Peyer's patch (tissue), 4 donors: ENCODE measurements around the gene CARMIL3. TPM values are rescaled to one million over a fixed set of nuclear protein-coding genes. Genes with fewer than 3 reads are reported as not detected.
"Not testable (repeated sequence)": the region's sequence is repeated elsewhere in the genome, so short reads cannot be mapped to it uniquely, and the experiment has no call there.

Source experiments
- DNase-seq, 3 donors: peaks; one replicate each; pipeline ENCODE4 v3.0.0-alpha.2; 2017 to 2019
- H3K27ac ChIP-seq, 4 donors: fragments of 200-600 bp; sonication (generic); one replicate each; pipeline ENCODE4 v1.5.1; 2016 to 2019
- H3K27me3 ChIP-seq, 2 donors: fragments of 200-600 bp; sonication (generic); one replicate each; pipeline ENCODE4 v1.5.1; 2019
- H3K36me3 ChIP-seq, 3 donors: fragments of 200-600 bp; sonication (generic); one replicate each; pipeline ENCODE4 v1.5.1; 2016 to 2019
- H3K4me1 ChIP-seq, 4 donors: fragments of 200-600 bp; sonication (generic); one replicate each; pipeline ENCODE4 v1.5.1; 2016 to 2019
- H3K4me3 ChIP-seq, 4 donors: fragments of 200-600 bp; sonication (generic); 1 replicate in 3 of 4; 2 replicates in 1 of 4; pipeline ENCODE4 v1.5.1; 2016 to 2019; ENCODE audit warnings: mild to moderate bottlenecking in 1 of 4
- H3K9me3 ChIP-seq, 4 donors: fragments of 200-600 bp; sonication (generic); one replicate each; pipeline ENCODE4 v1.5.1; 2016 to 2019; ENCODE audit warnings: mild to moderate bottlenecking in 1 of 4
- POLR2A ChIP-seq, 2 donors: fragments of 450-650 bp; IDR thresholded peaks; one replicate each; pipeline ENCODE4 v1.5.1; 2017; ENCODE audit warnings: antibody characterized with exemption in 2 of 2, mild to moderate bottlenecking in 2 of 2, moderate library complexity in 2 of 2
- total RNA-seq, 4 donors: library from RNA; depleted of rRNA; stranded (reverse); fragments of >200 nt; gene quantifications; one replicate each; pipeline ENCODE4 v1.1.0, GENCODE V29; 2016
- TF ChIP-seq, protein P1 (sequence below), 6 experiments: fragments of 450-650 bp in 4 of 6; fragments of 200-600 bp in 2 of 6; sonication (generic) in 1 of 6; IDR thresholded peaks; one replicate each; pipeline ENCODE4 v1.5.1; 2017 to 2019; ENCODE audit warnings: antibody characterized with exemption in 6 of 6, mild to moderate bottlenecking in 3 of 6, moderate library complexity in 1 of 6

The CARMIL3 gene
- total RNA-seq, 4 donors from 2014 or later: 1.3 to 5.8 (median 2.8) TPM

DNA sequence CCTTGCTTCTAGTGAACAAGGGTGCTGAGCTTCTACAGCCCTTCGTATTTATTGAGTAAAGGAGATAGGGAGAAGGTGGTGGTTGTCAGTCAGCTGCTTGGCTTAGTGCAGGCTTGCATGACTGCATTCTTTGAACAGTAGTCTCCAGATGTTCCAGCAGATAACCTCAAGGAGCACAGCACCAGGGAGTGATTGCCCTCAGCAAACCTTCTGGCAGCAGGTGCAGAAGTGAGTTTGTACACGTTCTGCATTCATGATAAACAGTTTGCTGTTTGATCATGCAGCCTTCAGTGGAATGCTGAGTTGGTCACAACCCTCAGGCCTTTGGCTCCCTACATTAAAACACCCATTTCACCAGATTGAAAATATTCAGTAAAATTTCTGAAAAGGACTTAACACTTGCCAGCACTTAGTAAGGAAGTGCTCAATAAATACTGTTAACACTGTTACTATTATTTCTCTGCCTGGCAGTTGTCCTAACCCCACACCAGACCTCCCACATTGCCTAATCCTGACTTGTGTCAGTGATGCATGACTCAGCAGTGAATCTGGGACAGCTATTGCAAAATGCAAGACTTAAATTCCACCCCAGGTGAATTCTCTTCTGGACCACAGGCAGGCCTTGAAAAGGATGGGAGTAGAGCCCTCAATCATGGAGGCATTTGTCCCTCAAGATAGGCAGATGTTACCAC is 18.9 kb upstream of the CARMIL3 start:
- Histone ChIP-seq H3K27ac (no peak overlapping the region), H3K4me3 (no peak overlapping the region), H3K9me3 (no peaks in the 10 kb centered on the region), H3K36me3 (no peaks in the 10 kb centered on the region), H3K4me1 (peaks cover 0 to 4% (median 0%) of the 10 kb centered on the region in 4 donors), H3K27me3 (no peaks in the 10 kb centered on the region)
- TF ChIP-seq, protein P1, sequence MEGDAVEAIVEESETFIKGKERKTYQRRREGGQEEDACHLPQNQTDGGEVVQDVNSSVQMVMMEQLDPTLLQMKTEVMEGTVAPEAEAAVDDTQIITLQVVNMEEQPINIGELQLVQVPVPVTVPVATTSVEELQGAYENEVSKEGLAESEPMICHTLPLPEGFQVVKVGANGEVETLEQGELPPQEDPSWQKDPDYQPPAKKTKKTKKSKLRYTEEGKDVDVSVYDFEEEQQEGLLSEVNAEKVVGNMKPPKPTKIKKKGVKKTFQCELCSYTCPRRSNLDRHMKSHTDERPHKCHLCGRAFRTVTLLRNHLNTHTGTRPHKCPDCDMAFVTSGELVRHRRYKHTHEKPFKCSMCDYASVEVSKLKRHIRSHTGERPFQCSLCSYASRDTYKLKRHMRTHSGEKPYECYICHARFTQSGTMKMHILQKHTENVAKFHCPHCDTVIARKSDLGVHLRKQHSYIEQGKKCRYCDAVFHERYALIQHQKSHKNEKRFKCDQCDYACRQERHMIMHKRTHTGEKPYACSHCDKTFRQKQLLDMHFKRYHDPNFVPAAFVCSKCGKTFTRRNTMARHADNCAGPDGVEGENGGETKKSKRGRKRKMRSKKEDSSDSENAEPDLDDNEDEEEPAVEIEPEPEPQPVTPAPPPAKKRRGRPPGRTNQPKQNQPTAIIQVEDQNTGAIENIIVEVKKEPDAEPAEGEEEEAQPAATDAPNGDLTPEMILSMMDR (IDR thresholded peaks at IDR 0.05): no peak
- no peak for DNase-seq

DNA sequence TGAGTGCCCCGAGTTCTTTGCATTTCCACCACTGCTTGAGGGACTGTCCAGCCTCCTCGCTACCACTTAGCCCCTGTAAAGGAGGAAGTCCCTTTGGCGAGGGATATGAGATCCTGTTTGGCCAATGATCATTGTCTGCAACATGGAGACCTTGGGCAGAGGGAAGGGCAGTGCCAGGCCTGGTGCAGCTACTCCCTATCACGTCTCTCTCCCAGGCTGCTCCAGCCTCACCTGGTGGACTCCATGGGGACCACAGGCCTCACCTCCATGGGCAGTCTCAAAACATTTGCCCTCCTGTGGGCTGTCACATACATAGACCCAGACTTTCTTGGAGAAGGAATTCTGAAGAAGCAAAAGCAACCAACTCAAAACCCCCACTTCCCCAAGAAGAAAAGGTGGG is 16.0 kb upstream of the CARMIL3 start:
- not testable (repeated sequence) for H3K36me3 ChIP-seq, DNase-seq, H3K4me1 ChIP-seq, H3K27me3 ChIP-seq, H3K9me3 ChIP-seq
- Histone ChIP-seq H3K27ac (peak overlapping the region; percentile 68 to 99 (median 84)), H3K4me3 (peak overlapping the region; percentile 54 to 83 (median 60))
- TF ChIP-seq, protein P1 (IDR thresholded peaks at IDR 0.05): peak in 1 of 6 experiments; percentile 15

DNA sequence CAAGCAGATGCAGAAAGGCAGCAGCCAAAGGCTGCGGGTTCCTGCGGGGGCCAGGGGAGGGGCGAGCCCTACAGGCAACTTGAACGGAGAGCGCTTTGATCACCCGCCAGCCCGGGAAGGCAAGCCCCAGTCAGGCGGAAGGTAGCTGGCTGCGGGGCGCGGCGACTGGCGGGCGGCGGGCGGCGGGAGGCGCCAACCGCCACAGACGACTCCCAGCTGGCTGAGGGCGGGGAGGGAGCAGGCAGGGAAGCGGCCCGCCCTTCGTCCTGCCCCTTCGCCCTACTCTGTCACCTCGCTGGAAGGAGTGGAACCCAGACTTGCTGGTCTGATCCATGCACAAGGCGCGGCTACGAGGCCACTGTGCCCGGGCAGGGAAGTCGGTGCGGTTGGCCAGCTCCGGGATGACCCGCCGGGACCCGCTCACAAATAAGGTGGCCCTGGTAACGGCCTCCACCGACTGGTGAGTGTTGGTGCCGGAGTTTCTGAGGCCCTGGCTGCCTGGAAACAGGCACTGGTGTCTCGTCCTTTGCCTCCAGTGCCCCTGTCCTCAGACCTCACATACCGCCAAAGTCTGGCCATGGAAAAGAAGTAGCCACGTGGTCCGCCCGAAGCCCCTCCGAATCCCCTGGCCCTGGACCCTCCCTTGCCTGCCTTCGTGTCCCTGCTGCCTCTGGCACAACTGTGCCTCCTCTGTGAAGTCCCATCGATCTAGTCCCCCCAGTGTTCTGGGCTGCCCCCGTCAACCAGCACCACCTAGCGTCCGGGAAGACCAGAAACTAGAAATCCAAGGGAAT is 15.4 kb upstream of the CARMIL3 start:
- H3K4me3 ChIP-seq: peak overlapping the region; percentile 54 to 83 (median 60)
- peaks cover 0 to 4% (median 0%) of the 10 kb centered on the region in 4 donors for H3K4me1 ChIP-seq
- no peaks in the 10 kb centered on the region for H3K36me3 ChIP-seq
- TF ChIP-seq POLR2A (IDR thresholded peaks at IDR 0.05): peak; percentile 67 to 70
- TF ChIP-seq, protein P1 (IDR thresholded peaks at IDR 0.05): peak; percentile 59 to 82 (median 69)
- H3K27ac ChIP-seq: peak overlapping the region; percentile 68 to 99 (median 84)
- no peaks in the 10 kb centered on the region for H3K9me3 ChIP-seq
- no peaks in the 10 kb centered on the region for H3K27me3 ChIP-seq
- DNase-seq: peak; percentile 68 to 95 (median 90)

DNA sequence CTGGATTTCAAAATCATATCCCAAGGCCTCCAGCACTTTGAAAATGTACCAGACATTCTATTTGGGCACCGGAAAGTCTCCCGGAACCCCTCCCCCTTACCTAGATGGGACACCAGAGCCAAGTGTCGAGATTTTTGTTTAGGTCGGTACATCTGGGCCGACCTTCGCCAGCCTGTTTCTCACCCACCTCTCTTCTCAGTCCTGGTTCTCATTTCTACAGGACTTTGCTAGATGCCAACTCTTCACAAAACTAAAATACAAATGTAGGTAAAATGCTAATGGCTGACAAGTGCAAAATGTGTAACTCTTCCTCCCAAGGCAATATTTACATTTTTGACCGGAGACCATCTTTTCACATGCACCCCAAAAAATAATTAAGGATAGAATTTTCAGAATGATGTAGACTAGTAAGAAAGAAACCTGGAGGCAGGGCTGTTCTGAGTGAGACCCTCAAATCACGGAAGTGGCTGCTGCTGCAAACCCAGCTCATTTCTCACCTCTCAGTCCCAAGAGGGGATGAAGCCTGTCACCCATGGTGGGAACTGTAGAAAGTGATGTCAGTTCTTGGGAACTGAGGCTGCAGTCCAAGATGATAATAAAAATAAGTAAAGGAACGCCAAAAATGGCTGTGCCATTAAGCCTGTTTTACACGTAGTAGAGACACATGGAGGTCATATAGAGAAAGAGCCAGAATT is 14.7 kb upstream of the CARMIL3 start:
- DNase-seq, H3K9me3 ChIP-seq, H3K4me1 ChIP-seq, H3K27me3 ChIP-seq, H3K36me3 ChIP-seq: not testable (repeated sequence)
- Histone ChIP-seq H3K4me3 (peak overlapping the region; percentile 54 to 83 (median 60)), H3K27ac (peak overlapping the region; percentile 68 to 99 (median 84))

DNA sequence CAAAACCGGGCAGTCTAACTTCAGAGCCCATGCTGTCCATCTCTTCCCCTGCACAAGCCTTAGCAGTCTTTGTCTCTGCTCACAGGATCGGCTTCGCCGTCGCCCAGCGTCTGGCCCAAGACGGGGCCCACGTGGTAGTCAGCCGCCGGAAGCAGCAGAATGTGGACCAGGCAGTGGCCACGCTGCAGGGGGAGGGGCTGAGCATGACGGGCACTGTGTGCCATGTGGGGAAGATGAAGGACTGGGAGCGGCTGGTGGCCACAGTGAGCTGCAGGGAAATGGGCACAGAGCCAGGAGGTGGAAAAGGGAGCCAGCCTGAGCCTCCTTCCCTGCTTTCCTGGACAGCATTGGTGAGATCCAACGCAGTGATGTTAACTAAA is 14.2 kb upstream of the CARMIL3 start:
- Histone ChIP-seq H3K4me3 (no peak overlapping the region), H3K9me3 (no peaks in the 10 kb centered on the region), H3K36me3 (no peaks in the 10 kb centered on the region), H3K27me3 (no peaks in the 10 kb centered on the region), H3K4me1 (peaks cover 0 to 4% (median 0%) of the 10 kb centered on the region in 4 donors), H3K27ac (no peak overlapping the region)
- TF ChIP-seq, protein P1 (IDR thresholded peaks at IDR 0.05): no peak
- TF ChIP-seq POLR2A (IDR thresholded peaks at IDR 0.05): no peak
- no peak for DNase-seq

DNA sequence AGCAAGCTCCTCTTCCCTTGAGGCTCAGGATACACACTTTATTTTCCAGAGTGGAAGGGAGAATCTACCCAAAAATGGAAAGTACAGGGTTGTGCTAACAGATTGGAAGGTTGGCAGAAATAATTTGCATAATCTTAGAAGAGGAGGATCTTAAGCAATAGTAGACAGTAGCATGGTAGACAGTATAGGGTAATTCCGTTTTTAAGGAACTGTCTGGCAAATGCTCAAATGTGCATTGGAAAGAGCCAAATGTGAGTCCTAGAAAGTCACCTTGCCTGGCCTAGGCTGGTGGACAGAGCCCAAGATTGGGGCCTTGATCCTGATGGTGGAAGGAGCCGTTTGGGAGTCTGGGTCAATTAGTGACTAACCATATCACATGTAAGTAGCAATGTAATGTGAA is 13.1 kb upstream of the CARMIL3 start:
- H3K4me3 ChIP-seq: no peak overlapping the region
- TF ChIP-seq POLR2A (IDR thresholded peaks at IDR 0.05): no peak
- TF ChIP-seq, protein P1 (IDR thresholded peaks at IDR 0.05): no peak
- no peaks in the 10 kb centered on the region for H3K27me3 ChIP-seq
- no peak overlapping the region for H3K27ac ChIP-seq
- no peaks in the 10 kb centered on the region for H3K9me3 ChIP-seq
- DNase-seq: no peak
- no peaks in the 10 kb centered on the region for H3K36me3 ChIP-seq
- peaks cover 0 to 4% (median 0%) of the 10 kb centered on the region in 4 donors for H3K4me1 ChIP-seq
